NB4 (cell line): ENCODE measurements around the gene MAFG.
A peak's percentile ranks its signal among the peaks of the same experiment; 100 is the strongest.

Experiments
- DNase-seq: peaks from one replicate; pipeline ENCODE4 v3.0.0; 2010; ENCODE audit warnings: low read depth
- H3K4me3 ChIP-seq: one replicate; pipeline ENCODE4 v1.5.1; 2011; ENCODE audit warnings: mild to moderate bottlenecking, low read depth, low read length, moderate library complexity
- CTCF ChIP-seq: IDR thresholded peaks from one replicate; pipeline ENCODE4 v1.5.1; 2012; ENCODE audit warnings: low read depth, low read length
- MAX ChIP-seq: IDR thresholded peaks from 2 replicates; pipeline ENCODE4 v1.6.1; 2011; ENCODE audit warnings: low read depth, low read length
- MYC ChIP-seq: IDR thresholded peaks from 2 replicates; pipeline ENCODE4 v1.6.1; 2011; ENCODE audit warnings: low read depth, low read length
- POLR2A ChIP-seq: IDR thresholded peaks from 2 replicates; pipeline ENCODE4 v1.6.1; 2011; ENCODE audit warnings: mild to moderate bottlenecking; ENCODE audit not compliant: insufficient read length; ENCODE audit errors: extremely low read depth

The MAFG gene

GRCh38 chr17:81934098-81934757, 6.7 kb upstream of the MAFG start:
- DNase-seq: no peak
- no peak overlapping the region for H3K4me3 ChIP-seq
- TF ChIP-seq CTCF: no peak
- no peak for TF ChIP-seq POLR2A
- no peak for TF ChIP-seq MYC
- no peak for TF ChIP-seq MAX

- no peak overlapping the region for H3K4me3 ChIP-seq
- TF ChIP-seq MAX: no peak
- TF ChIP-seq MYC: no peak
- no peak for TF ChIP-seq POLR2A
- no peak for TF ChIP-seq CTCF
- DNase-seq: no peak
These were observed 5.7 kb upstream of the MAFG start for GRCh38 chr17:81933178-81933699.

GRCh38 chr17:81932333-81932983, 4.9 kb upstream of the MAFG start:
- DNase-seq: peak; percentile 46
- TF ChIP-seq MYC (no peak), POLR2A (no peak), MAX (no peak), CTCF (no peak)
- H3K4me3 ChIP-seq: no peak overlapping the region

GRCh38 chr17:81931557-81932332, 4.2 kb upstream of the MAFG start:
- no peak for DNase-seq
- TF ChIP-seq MAX (no peak), MYC (no peak), POLR2A (no peak), CTCF (no peak)

GRCh38 chr17:81931189-81931556, 3.6 kb upstream of the MAFG start:
- no peak for DNase-seq
- TF ChIP-seq MAX: no peak
- no peak for TF ChIP-seq CTCF
- no peak for TF ChIP-seq MYC
- no peak for TF ChIP-seq POLR2A
- no peak overlapping the region for H3K4me3 ChIP-seq

More at GRCh38 chr17:81931557-81932332, 4.2 kb upstream of the MAFG start:
- H3K4me3 ChIP-seq: no peak overlapping the region
